HG02678 (cell line): ENCODE results near the gene GALNT14.

Source experiments
- ATAC-seq: cut with Tn5 transposase; IDR thresholded peaks from one replicate; pipeline ENCODE4 v1.9.1; 2021; ENCODE audit warnings: mild to moderate bottlenecking, moderate library complexity; ENCODE audit not compliant: unreplicated experiment

Gene GALNT14

GRCh38 chr2:31016648-31017047 lies 121.6 kb downstream of the GALNT14 start:
- no peak for ATAC-seq

- ATAC-seq = no peak
These were observed 123.7 kb downstream of the GALNT14 start for GRCh38 chr2:31014516-31014915.

GRCh38 chr2:31013301-31013700 lies 124.9 kb downstream of the GALNT14 start:
- no peak for ATAC-seq

- no peak for ATAC-seq
These were observed 125.8 kb downstream of the GALNT14 start for GRCh38 chr2:31012406-31012805.

- no peak for ATAC-seq
These were observed 126.7 kb downstream of the GALNT14 start for GRCh38 chr2:31011587-31011986.

GRCh38 chr2:31008561-31009114 lies 129.6 kb downstream of the GALNT14 start:
- ATAC-seq = no peak

- no peak for ATAC-seq
These were observed 134.0 kb downstream of the GALNT14 start for GRCh38 chr2:31004257-31004656.

GRCh38 chr2:31003749-31004148 lies 134.5 kb downstream of the GALNT14 start:
- no peak for ATAC-seq

GRCh38 chr2:31002537-31003150 lies 135.6 kb downstream of the GALNT14 start:
- ATAC-seq = no peak

GRCh38 chr2:31000970-31001369 lies 137.3 kb downstream of the GALNT14 start:
- ATAC-seq = no peak

- ATAC-seq = no peak
These were observed 139.6 kb downstream of the GALNT14 start for GRCh38 chr2:30998672-30999071.

GRCh38 chr2:30997979-30998378 lies 140.3 kb downstream of the GALNT14 start:
- ATAC-seq = no peak

GRCh38 chr2:30994227-30995056 lies 143.8 kb downstream of the GALNT14 start:
- no peak for ATAC-seq

- ATAC-seq = no peak
These were observed 145.5 kb downstream of the GALNT14 start for GRCh38 chr2:30992781-30993180.

GRCh38 chr2:30990671-30991070 lies 147.6 kb downstream of the GALNT14 start:
- ATAC-seq = no peak

GRCh38 chr2:30990176-30990575 lies 148.1 kb downstream of the GALNT14 start:
- ATAC-seq = no peak

- ATAC-seq = no peak
These were observed 148.5 kb downstream of the GALNT14 start for GRCh38 chr2:30989746-30990145.

GRCh38 chr2:30987566-30987965 lies 150.7 kb downstream of the GALNT14 start:
- ATAC-seq = no peak

GRCh38 chr2:30986231-30986580 lies 152.0 kb downstream of the GALNT14 start:
- ATAC-seq = no peak

- ATAC-seq = no peak
These were observed 152.6 kb downstream of the GALNT14 start for GRCh38 chr2:30985493-30986230.

GRCh38 chr2:30984148-30984547 lies 154.1 kb downstream of the GALNT14 start:
- ATAC-seq = no peak

GRCh38 chr2:30981510-30981909 lies 156.7 kb downstream of the GALNT14 start:
- no peak for ATAC-seq
